ENCODE data around the gene ACER2. TPM values are rescaled to one million over a fixed set of nuclear protein-coding genes. Genes with fewer than 3 reads are reported as not detected.
"Not testable (repeated sequence)": the region's sequence is repeated elsewhere in the genome, so short reads cannot be mapped to it uniquely, and the experiment has no call there.

Gene ACER2
- total RNA-seq, 1 donor from 2014 or later, result 3.9 TPM

DNA sequence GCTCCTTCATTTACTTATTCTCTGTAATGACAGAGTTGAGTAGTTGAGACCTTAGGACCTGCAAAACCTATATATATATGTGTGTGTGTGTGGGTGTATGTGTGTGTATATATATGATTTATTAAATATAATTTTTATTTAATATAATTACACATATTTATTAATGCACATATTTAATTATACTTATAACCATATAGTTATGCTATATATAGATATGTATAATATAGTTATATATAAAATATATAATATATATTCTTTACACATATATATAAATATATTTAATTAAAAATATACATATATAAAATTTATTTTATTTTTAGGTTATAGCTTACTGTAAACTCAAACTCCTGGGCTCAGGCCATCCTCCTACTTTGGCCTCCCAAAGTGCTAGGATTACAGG is 23.7 kb downstream of the ACER2 start:
- no peaks in the 10 kb centered on the region for H3K9me3 ChIP-seq
- intact Hi-C loops (cut with DNase I), result no loop called here
- TF ChIP-seq, protein P1, sequence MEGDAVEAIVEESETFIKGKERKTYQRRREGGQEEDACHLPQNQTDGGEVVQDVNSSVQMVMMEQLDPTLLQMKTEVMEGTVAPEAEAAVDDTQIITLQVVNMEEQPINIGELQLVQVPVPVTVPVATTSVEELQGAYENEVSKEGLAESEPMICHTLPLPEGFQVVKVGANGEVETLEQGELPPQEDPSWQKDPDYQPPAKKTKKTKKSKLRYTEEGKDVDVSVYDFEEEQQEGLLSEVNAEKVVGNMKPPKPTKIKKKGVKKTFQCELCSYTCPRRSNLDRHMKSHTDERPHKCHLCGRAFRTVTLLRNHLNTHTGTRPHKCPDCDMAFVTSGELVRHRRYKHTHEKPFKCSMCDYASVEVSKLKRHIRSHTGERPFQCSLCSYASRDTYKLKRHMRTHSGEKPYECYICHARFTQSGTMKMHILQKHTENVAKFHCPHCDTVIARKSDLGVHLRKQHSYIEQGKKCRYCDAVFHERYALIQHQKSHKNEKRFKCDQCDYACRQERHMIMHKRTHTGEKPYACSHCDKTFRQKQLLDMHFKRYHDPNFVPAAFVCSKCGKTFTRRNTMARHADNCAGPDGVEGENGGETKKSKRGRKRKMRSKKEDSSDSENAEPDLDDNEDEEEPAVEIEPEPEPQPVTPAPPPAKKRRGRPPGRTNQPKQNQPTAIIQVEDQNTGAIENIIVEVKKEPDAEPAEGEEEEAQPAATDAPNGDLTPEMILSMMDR (IDR thresholded peaks at IDR 0.05), result no peak
- TF ChIP-seq POLR2AphosphoS5 (IDR thresholded peaks at IDR 0.05; ENCODE audit: insufficient read depth in 1 of 2, low read depth in 1 of 2), result no peak
- no peak for TF ChIP-seq POLR2A (IDR thresholded peaks at IDR 0.05)
- no peak overlapping the region for H3K4me3 ChIP-seq
- DNase-seq (ENCODE audit: extremely low spot score in 2 of 2), result no peak
- peaks cover 10% of the 10 kb centered on the region for H3K4me1 ChIP-seq
- peaks cover 0 to 5% of the 10 kb centered on the region in 2 donors for H3K36me3 ChIP-seq
- H3K27me3 ChIP-seq, result no peaks in the 10 kb centered on the region
- H3K27ac ChIP-seq, result no peak overlapping the region

DNA sequence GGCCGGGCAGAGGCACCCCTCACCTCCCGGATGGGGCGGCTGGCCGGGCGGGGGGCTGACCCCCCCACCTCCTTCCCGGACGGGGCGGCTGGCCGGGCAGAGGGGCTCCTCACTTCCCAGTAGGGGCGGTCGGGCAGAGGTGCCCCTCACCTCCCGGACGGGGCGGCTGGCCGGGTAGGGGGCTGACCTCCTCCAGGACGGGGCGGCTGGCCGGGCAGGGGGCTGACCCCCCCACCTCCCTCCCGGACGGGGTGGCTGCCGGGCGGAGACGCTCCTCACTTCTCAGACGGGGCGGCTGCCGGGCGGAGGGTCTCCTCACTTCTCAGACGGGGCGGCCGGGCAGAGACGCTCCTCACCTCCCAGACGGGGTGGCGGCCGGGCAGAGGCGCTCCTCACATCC is 24.9 kb downstream of the ACER2 start:
- H3K9me3 ChIP-seq; intact Hi-C loops (cut with DNase I); H3K27ac ChIP-seq; H3K27me3 ChIP-seq; H3K4me3 ChIP-seq; H3K4me1 ChIP-seq; H3K36me3 ChIP-seq; DNase-seq (ENCODE audit: extremely low spot score in 2 of 2): not testable (repeated sequence)

DNA sequence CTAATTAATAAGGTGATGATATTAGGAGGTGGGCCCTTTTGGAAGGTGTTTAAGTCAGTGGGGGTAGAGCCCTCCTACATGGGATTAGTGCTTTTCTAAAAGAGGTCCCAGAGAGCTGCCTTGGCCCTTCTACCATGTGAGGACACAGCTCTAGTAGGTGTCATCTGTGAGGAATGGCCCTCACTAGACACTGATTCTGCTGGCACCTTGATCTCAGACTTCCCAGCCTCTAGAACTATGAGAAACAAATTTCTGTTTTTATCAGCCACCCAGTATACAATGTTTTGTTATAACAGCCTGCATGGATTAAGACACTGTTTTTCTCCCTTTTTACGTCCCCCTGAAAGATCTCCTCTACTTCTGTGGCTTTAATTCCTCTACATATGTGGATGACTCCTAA is 31.6 kb downstream of the ACER2 start:
- H3K9me3 ChIP-seq, result no peaks in the 10 kb centered on the region
- no peak overlapping the region for H3K27ac ChIP-seq
- TF ChIP-seq POLR2A (IDR thresholded peaks at IDR 0.05) (no peak), POLR2AphosphoS5 (IDR thresholded peaks at IDR 0.05; ENCODE audit: insufficient read depth in 1 of 2, low read depth in 1 of 2) (no peak)
- TF ChIP-seq, protein P1 (IDR thresholded peaks at IDR 0.05), result no peak
- no peaks in the 10 kb centered on the region for H3K36me3 ChIP-seq
- DNase-seq (ENCODE audit: extremely low spot score in 2 of 2), result no peak
- intact Hi-C loops (cut with DNase I), result no loop called here
- no peak overlapping the region for H3K4me3 ChIP-seq
- no peaks in the 10 kb centered on the region for H3K27me3 ChIP-seq
- no peaks in the 10 kb centered on the region for H3K4me1 ChIP-seq

DNA sequence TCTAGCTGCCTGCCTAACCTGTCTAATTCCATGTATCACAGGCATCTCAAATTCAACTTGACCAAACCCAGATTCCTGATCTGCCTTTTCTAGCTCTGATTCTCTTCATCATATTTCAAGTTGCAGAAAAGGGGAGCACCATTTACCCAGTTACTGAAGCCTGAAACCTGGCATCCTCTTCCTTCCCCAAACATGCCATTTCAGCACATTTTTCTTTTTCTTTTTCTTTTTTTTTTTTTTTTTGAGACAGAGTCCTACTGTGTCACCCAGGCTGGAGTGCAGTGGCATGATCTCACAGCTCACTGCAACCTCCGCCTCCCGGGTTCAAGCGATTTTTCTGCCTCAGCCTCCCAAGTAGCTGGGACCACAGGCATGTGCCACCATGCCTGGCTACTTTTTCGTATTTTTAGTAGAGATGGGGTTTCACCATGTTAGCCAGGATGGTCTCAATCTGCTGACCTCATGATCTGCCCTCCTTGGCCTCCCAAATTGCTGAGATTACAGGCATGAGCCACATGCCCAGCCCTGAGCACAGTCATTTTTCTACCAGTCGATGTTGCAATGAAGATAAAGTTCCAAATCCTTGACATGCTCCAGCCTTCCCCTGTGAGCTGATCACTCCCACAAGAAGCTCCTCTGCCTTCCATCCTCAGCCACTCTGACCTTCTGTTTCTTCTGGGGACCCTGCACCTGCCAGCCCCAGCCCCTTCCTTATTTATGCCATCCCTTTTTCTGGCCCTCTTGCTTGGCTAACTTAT is 32.2 kb downstream of the ACER2 start:
- H3K4me3 ChIP-seq, result no peak overlapping the region
- no peaks in the 10 kb centered on the region for H3K4me1 ChIP-seq
- no peaks in the 10 kb centered on the region for H3K36me3 ChIP-seq
- H3K27me3 ChIP-seq, result no peaks in the 10 kb centered on the region
- TF ChIP-seq, protein P1 (IDR thresholded peaks at IDR 0.05), result no peak
- no peak for TF ChIP-seq POLR2A (IDR thresholded peaks at IDR 0.05)
- no peak for TF ChIP-seq POLR2AphosphoS5 (IDR thresholded peaks at IDR 0.05; ENCODE audit: insufficient read depth in 1 of 2, low read depth in 1 of 2)
- no peak overlapping the region for H3K27ac ChIP-seq
- no peak for DNase-seq (ENCODE audit: extremely low spot score in 2 of 2)
- H3K9me3 ChIP-seq, result no peaks in the 10 kb centered on the region
- intact Hi-C loops (cut with DNase I), result no loop called here

DNA sequence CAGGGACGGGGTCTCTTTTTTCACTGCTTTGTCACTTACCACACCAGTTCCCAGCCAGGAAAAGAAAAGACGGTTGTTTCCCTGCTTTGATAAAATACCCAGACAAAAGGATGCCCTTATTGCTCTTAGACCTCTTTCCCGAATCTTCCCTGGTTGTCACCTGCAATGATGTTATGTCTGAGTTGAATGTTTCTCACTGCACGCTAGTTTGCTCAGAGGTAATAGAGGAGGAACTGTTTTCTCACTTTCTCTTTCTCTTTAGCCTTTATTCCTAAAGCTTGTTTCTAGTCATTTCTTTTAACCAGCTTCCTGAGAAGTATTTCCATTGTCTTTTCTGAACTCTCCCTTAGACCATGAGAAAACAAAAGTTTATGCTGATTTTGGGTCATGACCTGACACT is 32.9 kb downstream of the ACER2 start:
- Histone ChIP-seq H3K36me3 (no peaks in the 10 kb centered on the region), H3K4me1 (no peaks in the 10 kb centered on the region), H3K9me3 (no peaks in the 10 kb centered on the region), H3K27ac (no peak overlapping the region), H3K27me3 (no peaks in the 10 kb centered on the region), H3K4me3 (no peak overlapping the region)
- DNase-seq (ENCODE audit: extremely low spot score in 2 of 2), result no peak
- TF ChIP-seq, protein P1 (IDR thresholded peaks at IDR 0.05), result no peak
- TF ChIP-seq POLR2A (IDR thresholded peaks at IDR 0.05), result no peak
- no peak for TF ChIP-seq POLR2AphosphoS5 (IDR thresholded peaks at IDR 0.05; ENCODE audit: insufficient read depth in 1 of 2, low read depth in 1 of 2)
- intact Hi-C loops (cut with DNase I), result no loop called here
